Loucy (cell line): ENCODE measurements around the gene CACNA1C.

Experiments used
- H2AFZ ChIP-seq: fragments of 200-600 bp; sonication (generic); 2 replicates; pipeline ENCODE4 v1.6.0; 2016; ENCODE audit warnings: antibody characterized with exemption, mild to moderate bottlenecking, low read length, moderate library complexity
- H3F3A ChIP-seq: fragments of 200-600 bp; 2 replicates; pipeline ENCODE4 v1.6.0; 2016; ENCODE audit warnings: antibody characterized with exemption, low read depth, mild to moderate bottlenecking
- H3K27me3 ChIP-seq: fragments of 200-600 bp; sonication (generic); 2 replicates; pipeline ENCODE4 v1.6.1; 2014; ENCODE audit warnings: low read length, mild to moderate bottlenecking; ENCODE audit not compliant: insufficient read depth, poor library complexity, severe bottlenecking
- H3K36me3 ChIP-seq: fragments of 200-600 bp; sonication (generic); 2 replicates; pipeline ENCODE4 v1.6.1; 2016; ENCODE audit warnings: low read length; ENCODE audit not compliant: insufficient read depth
- H3K4me1 ChIP-seq: fragments of 200-600 bp; sonication (generic); 2 replicates; pipeline ENCODE4 v1.5.1; 2014; ENCODE audit warnings: low read length, mild to moderate bottlenecking; ENCODE audit not compliant: insufficient read depth, poor library complexity, severe bottlenecking
- H3K4me2 ChIP-seq: fragments of 200-600 bp; sonication (generic); 2 replicates; pipeline ENCODE4 v1.6.0; 2014; ENCODE audit warnings: antibody characterized with exemption, low read length, low read depth, mild to moderate bottlenecking; ENCODE audit not compliant: poor library complexity, severe bottlenecking
- H3K4me3 ChIP-seq: fragments of 200-600 bp; sonication (generic); 2 replicates; pipeline ENCODE4 v1.5.1; 2014; ENCODE audit warnings: low read length, mild to moderate bottlenecking, mixed read lengths; ENCODE audit not compliant: poor library complexity, severe bottlenecking
- H3K79me2 ChIP-seq: fragments of 200-600 bp; sonication (generic); 2 replicates; pipeline ENCODE4 v1.6.1; 2014; ENCODE audit warnings: low read length; ENCODE audit not compliant: insufficient read depth
- H3K9ac ChIP-seq: fragments of 200-600 bp; sonication (generic); 2 replicates; pipeline ENCODE4 v1.6.0; 2014; ENCODE audit warnings: mild to moderate bottlenecking, low read depth, low read length, moderate library complexity; ENCODE audit not compliant: poor library complexity, severe bottlenecking
- H3K9me2 ChIP-seq: fragments of 200-600 bp; sonication (generic); replicated peaks from 2 replicates; pipeline ENCODE4 v1.6.1; 2016; ENCODE audit warnings: low read depth, low read length, mixed read lengths
- H3K9me3 ChIP-seq: fragments of 200-600 bp; sonication (generic); 2 replicates; pipeline ENCODE4 v1.6.1; 2014; ENCODE audit warnings: mild to moderate bottlenecking, antibody characterized with exemption, low read length, low read depth; ENCODE audit not compliant: insufficient read depth
- H4K20me1 ChIP-seq: fragments of 200-600 bp; sonication (generic); 2 replicates; pipeline ENCODE4 v1.6.0; 2014; ENCODE audit warnings: antibody characterized with exemption, low read length, mild to moderate bottlenecking; ENCODE audit not compliant: insufficient read depth, poor library complexity, severe bottlenecking
- EZH2phosphoT487 ChIP-seq: fragments of 200-600 bp; IDR thresholded peaks from 2 replicates; pipeline ENCODE4 v1.6.1; 2018; ENCODE audit warnings: antibody characterized with exemption, mild to moderate bottlenecking, moderate library complexity, borderline replicate concordance
- TF ChIP-seq, protein P1 (sequence below): fragments of 200-600 bp; sonication (generic); conservative IDR thresholded peaks from 2 replicates; pipeline ENCODE4 v1.5.1; 2014; ENCODE audit warnings: mild to moderate bottlenecking, antibody characterized with exemption, low read length

The CACNA1C gene

DNA sequence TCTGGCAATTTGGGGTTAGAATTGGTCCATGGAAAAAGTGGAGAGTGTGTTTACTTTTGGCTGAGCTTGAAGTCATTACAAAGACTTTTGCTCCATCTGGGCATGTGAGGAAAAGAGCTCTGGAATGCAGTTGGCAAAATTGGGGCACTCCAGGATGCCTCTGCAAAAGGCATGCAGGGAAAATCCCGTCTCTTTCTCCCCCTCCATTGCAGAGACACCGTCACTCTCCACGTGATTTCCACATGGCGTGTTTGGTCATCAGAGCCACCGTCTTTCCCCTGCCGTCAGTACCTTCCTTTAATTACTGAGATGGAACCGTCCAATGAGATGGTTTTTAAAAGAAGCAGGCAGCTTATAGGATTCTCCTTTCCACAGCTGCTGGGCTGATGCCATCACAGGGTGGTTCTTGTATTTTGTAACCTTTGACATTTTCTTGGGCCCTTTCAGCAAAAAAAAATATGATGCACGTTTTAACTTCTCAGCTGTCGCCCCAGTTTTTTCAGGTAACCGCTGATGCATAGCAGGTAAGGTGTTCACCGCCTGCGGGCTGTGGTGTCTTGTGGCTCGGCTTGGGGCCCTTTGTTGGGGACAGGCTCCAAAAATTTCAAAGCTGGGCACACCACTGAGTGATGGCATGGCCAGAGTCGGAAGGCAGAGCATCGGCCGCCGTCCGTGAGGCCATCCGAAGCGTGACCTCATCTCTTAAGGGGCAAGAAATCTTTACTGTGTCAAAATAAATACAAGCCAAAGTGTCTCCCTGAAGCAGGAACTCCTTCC, 68.4 kb downstream of the CACNA1C start:
- Histone ChIP-seq H3F3A (no peaks in the 10 kb centered on the region), H4K20me1 (no peaks in the 10 kb centered on the region), H3K36me3 (no peaks in the 10 kb centered on the region), H3K9me3 (no peaks in the 10 kb centered on the region), H3K4me2 (no peak overlapping the region), H3K27me3 (no peaks in the 10 kb centered on the region), H3K4me1 (no peaks in the 10 kb centered on the region), H3K9me2 (no peaks in the 10 kb centered on the region), H3K9ac (no peak overlapping the region), H3K4me3 (no peak overlapping the region), H2AFZ (no peak overlapping the region), H3K79me2 (no peaks in the 10 kb centered on the region)
- TF ChIP-seq, protein P1, sequence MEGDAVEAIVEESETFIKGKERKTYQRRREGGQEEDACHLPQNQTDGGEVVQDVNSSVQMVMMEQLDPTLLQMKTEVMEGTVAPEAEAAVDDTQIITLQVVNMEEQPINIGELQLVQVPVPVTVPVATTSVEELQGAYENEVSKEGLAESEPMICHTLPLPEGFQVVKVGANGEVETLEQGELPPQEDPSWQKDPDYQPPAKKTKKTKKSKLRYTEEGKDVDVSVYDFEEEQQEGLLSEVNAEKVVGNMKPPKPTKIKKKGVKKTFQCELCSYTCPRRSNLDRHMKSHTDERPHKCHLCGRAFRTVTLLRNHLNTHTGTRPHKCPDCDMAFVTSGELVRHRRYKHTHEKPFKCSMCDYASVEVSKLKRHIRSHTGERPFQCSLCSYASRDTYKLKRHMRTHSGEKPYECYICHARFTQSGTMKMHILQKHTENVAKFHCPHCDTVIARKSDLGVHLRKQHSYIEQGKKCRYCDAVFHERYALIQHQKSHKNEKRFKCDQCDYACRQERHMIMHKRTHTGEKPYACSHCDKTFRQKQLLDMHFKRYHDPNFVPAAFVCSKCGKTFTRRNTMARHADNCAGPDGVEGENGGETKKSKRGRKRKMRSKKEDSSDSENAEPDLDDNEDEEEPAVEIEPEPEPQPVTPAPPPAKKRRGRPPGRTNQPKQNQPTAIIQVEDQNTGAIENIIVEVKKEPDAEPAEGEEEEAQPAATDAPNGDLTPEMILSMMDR, result no peak
- no peak for TF ChIP-seq EZH2phosphoT487

DNA sequence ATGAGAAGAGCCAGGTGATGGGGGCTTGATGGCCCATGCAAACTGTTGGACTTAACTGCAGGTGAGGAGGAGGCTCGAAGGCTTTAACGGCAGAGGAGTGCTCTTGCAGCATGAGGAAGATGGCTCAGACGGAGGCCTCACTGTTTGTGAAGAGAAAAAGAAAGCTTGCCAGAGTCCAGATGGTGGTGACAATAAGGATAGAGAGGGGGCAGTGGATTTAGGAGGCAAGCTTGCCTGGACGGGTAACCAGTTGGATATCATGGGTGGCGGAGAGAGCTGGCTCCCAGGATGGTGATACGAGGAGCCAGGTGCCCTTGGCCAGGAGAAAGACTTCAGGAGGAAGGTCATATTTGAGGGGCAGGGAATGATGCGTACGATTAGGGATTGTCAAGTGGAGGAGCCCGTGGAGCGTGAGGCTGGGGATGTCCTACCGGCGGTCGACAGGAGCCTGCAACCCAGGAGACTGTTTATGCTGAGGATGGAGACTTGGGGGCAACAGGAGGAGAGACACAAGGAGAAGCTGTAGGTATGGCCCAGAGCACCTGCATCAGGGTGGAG, 71.8 kb downstream of the CACNA1C start:
- no peak for TF ChIP-seq EZH2phosphoT487
- TF ChIP-seq, protein P1, result no peak
- Histone ChIP-seq H3K4me2 (no peak overlapping the region), H2AFZ (no peak overlapping the region), H3K36me3 (no peaks in the 10 kb centered on the region), H4K20me1 (no peaks in the 10 kb centered on the region), H3K4me3 (no peak overlapping the region), H3K9ac (no peak overlapping the region), H3K9me2 (no peaks in the 10 kb centered on the region), H3K4me1 (no peaks in the 10 kb centered on the region), H3F3A (no peaks in the 10 kb centered on the region), H3K9me3 (no peaks in the 10 kb centered on the region), H3K27me3 (no peaks in the 10 kb centered on the region), H3K79me2 (no peaks in the 10 kb centered on the region)

DNA sequence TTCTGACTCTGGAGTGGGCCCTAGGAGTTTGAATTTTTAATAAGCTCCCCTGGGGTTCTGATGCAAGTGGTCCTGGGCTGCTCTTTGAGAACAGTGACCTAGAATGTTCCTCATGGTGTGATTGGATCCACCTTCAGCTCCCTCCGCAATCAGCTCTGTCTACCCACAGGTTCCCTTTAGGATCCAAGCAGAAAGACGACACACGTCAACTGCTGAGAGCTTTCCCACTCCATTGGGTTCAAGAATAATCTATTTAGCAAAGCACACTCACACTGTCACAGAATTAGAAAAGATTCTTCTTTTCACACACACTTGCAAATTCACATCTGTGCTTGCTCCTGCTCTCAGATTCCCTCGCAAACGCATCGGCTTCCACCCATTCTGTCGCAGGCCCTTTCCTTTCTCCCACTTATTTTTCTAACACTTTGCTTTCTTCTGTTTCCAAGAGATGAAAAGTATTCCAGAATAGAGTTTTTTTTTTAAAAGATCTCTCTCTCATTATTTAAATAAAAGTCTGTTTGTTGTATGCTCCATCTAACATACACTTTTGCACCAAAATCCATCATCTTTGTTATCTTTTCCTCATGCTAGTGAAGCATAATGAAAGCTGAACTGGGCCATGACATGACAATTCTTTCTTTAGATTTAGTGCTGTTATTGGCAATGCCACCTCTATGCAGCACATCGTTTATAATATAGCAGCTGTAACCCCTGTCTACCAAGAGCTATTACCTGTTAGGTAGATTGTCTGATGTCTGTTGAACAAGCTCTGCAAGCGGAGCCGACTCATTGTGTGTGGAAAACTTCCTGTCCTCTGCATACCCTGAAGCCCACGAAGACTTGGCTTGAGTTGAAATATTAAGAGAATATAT, 73.1 kb downstream of the CACNA1C start:
- Histone ChIP-seq H3F3A (no peaks in the 10 kb centered on the region), H3K4me2 (no peak overlapping the region), H3K4me1 (no peaks in the 10 kb centered on the region), H3K9ac (no peak overlapping the region), H3K4me3 (no peak overlapping the region), H3K9me2 (no peaks in the 10 kb centered on the region), H3K9me3 (no peaks in the 10 kb centered on the region), H2AFZ (no peak overlapping the region), H4K20me1 (no peaks in the 10 kb centered on the region), H3K27me3 (no peaks in the 10 kb centered on the region), H3K36me3 (no peaks in the 10 kb centered on the region), H3K79me2 (no peaks in the 10 kb centered on the region)
- TF ChIP-seq EZH2phosphoT487, result no peak
- TF ChIP-seq, protein P1, result no peak
